Fibroblast of skin of back (primary cell): ENCODE results near the gene RNF130.

Experiments
- DNase-seq: peaks from one replicate; pipeline ENCODE4 v3.0.0-alpha.2; 2013

RNF130 gene

GRCh38 chr5:179912951-179913350 is 158.6 kb downstream of the RNF130 start:
- no peak for DNase-seq

GRCh38 chr5:179912386-179912785 is 159.2 kb downstream of the RNF130 start:
- no peak for DNase-seq

GRCh38 chr5:179909224-179909623 is 162.3 kb downstream of the RNF130 start:
- DNase-seq, result no peak

DNA sequence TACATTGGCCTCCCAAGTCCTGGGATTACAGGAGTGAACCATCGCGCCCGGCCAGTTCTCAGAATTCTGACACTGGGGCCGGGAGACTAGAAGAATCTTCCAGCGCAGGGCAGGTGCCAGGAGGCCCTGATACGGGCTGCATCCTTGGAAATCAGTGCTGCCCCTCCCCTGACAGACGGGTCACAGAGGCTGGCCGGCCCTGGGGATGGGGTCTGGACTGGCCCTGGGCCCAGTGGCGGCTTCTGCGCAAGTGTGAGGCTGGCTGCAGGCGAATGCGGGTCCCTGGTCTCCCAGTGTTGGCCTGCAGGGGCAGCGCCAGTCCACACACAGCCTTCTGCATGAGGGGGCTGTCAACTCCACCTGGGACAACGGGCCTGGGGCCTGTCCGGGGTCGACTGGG is 163.0 kb downstream of the RNF130 start:
- no peak for DNase-seq

- DNase-seq, result peak; percentile 70
These were observed 163.8 kb downstream of the RNF130 start, which contains the start of gene TBC1D9B for GRCh38 chr5:179907556-179908324. Gene TBC1D9B, minus strand, starts transcription at chr5:179907897. Its CDS starts 76 bp downstream, at chr5:179907821.

- peak; percentile 19 for DNase-seq
These were observed 164.6 kb downstream of the RNF130 start for GRCh38 chr5:179906795-179907555.

DNA sequence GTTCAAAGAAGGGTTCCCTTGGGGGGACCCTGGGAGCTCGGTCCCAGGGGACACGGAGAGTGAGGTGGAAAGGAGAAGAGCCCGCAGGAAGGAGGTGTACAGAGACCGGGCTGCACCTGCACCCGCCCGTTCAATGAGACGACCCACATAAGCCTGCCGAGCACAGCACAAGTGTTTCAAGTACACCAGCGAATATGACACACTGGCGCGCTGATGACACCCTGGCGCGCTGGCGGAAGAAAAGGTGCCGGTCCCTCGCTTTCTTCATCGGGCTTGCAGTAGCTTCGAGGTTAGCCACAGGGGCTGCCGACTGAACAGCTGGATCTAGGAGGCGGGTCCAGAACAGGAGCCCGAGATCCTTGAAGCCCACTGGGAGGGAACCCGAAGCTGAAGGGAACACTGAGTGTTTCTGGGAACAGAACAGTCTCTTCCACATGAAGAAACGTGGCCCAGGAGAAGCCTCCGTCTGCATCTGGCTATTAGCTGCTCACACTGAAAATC is 165.2 kb downstream of the RNF130 start:
- DNase-seq, result no peak

DNA sequence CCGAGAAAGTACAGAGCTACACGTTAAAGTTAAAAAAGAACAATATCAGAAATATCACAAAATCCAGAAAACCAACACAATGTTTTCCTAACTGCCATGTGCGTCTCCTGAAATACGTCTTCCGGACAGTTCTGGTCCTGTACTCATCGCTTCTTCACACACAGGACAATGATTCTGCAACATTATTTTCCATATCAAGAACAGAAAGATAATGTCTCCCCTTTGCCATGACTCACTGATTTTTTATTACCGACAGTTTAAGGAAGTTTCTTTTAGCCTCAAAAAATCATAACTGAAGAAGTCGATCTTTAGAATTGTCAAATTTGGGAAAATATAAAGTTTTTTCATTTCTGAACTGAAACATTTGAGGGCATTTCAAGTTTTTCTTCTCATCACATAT is 166.4 kb downstream of the RNF130 start:
- DNase-seq, result no peak
